HEK293T (cell line): ENCODE results near the gene NAALADL2.

ENCODE experiments used
- CTCF ChIA-PET: fragments of 350-600 bp; formaldehyde crosslinking; extraction: SDS; loops from one replicate; lab custom pipeline; 2021; ENCODE audit warnings: antibody characterized with exemption, inconsistent platforms; lab: Yijun Ruan, JAX
- POLR2A ChIA-PET: fragments of 350-600 bp; formaldehyde crosslinking; extraction: SDS; loops from one replicate; lab custom pipeline; 2020; ENCODE audit warnings: antibody characterized with exemption, inconsistent platforms; lab: Yijun Ruan, JAX
- DNase-seq: peaks from one replicate; pipeline ENCODE4 v3.0.0; 2012; ENCODE audit warnings: mixed read lengths; ENCODE audit errors: extremely low spot score
- ARNT ChIP-seq: fragments of 450-650 bp; IDR thresholded peaks from 2 replicates; pipeline ENCODE4 v1.6.1; 2017; ENCODE audit warnings: mild to moderate bottlenecking
- BHLHE40 ChIP-seq: fragments of 450-650 bp; IDR thresholded peaks from 2 replicates; pipeline ENCODE4 v1.6.1; 2016; ENCODE audit warnings: mild to moderate bottlenecking, moderate library complexity, borderline replicate concordance
- CTBP1 ChIP-seq: fragments of 450-650 bp; IDR thresholded peaks from 2 replicates; pipeline ENCODE4 v1.6.1; 2016; ENCODE audit warnings: borderline replicate concordance
- ELF4 ChIP-seq: fragments of 450-650 bp; IDR thresholded peaks from 2 replicates; pipeline ENCODE4 v1.6.1; 2017; ENCODE audit warnings: antibody characterized with exemption
- FOXA1 ChIP-seq: fragments of 450-650 bp; IDR thresholded peaks from 2 replicates; pipeline ENCODE4 v1.6.1; 2016; ENCODE audit warnings: mild to moderate bottlenecking
- FOXK2 ChIP-seq: fragments of 450-650 bp; IDR thresholded peaks from 2 replicates; pipeline ENCODE4 v1.6.1; 2016; ENCODE audit warnings: mild to moderate bottlenecking
- FOXM1 ChIP-seq: fragments of 450-650 bp; IDR thresholded peaks from 2 replicates; pipeline ENCODE4 v1.6.1; 2017; ENCODE audit warnings: mild to moderate bottlenecking, borderline replicate concordance
- HDGF ChIP-seq: fragments of 450-650 bp; IDR thresholded peaks from 2 replicates; pipeline ENCODE4 v1.6.1; 2017; ENCODE audit warnings: antibody characterized with exemption, borderline replicate concordance
- L3MBTL2 ChIP-seq: fragments of 450-650 bp; conservative IDR thresholded peaks from 2 replicates; pipeline ENCODE4 v1.6.1; 2016; ENCODE audit warnings: mild to moderate bottlenecking
- LEF1 ChIP-seq: fragments of 450-650 bp; IDR thresholded peaks from 2 replicates; pipeline ENCODE4 v1.6.1; 2017; ENCODE audit warnings: mild to moderate bottlenecking, borderline replicate concordance
- NFRKB ChIP-seq: fragments of 450-650 bp; IDR thresholded peaks from 2 replicates; pipeline ENCODE4 v1.6.1; 2016; ENCODE audit warnings: mild to moderate bottlenecking, moderate library complexity
- SP1 ChIP-seq: fragments of 450-650 bp; IDR thresholded peaks from 2 replicates; pipeline ENCODE4 v1.6.1; 2017
- SUZ12 ChIP-seq: fragments of 450-650 bp; IDR thresholded peaks from 2 replicates; pipeline ENCODE4 v1.6.1; 2016; ENCODE audit warnings: mild to moderate bottlenecking
- TARDBP ChIP-seq: fragments of 450-650 bp; IDR thresholded peaks from 2 replicates; pipeline ENCODE4 v1.6.1; 2016
- ZNF384 ChIP-seq: fragments of 450-650 bp; IDR thresholded peaks from 2 replicates; pipeline ENCODE4 v1.6.1; 2016
- TF ChIP-seq, protein P1 (sequence below): fragments of 450-650 bp; IDR thresholded peaks from 2 replicates; pipeline ENCODE4 v1.6.1; 2016

Gene NAALADL2

DNA sequence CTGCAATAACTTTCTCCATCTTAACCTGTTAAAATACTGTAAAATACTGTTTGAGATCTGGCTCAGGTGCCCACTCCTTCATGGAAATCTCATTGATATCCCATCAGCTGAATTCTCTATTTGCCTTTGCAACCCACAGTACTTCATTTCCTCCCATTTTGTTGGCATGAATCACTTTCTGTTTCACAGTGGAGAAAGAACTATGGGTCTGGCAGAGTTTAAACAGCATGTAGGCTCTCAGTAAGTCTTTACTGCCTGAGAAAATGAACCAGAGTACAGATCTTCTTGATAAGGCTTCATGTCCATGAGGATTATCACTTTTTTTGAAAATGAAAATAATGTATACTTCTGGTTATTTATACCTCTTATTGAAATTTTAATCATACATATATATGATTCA, 245.9 kb downstream of the NAALADL2 start:
- ChIA-PET CTCF (no interaction called here), POLR2A (no interaction called here)
- TF ChIP-seq ZNF384 = no peak
- no peak for TF ChIP-seq SUZ12
- TF ChIP-seq L3MBTL2 = no peak
- TF ChIP-seq BHLHE40 = no peak
- TF ChIP-seq TARDBP = no peak
- TF ChIP-seq FOXM1 = no peak
- TF ChIP-seq, protein P1, sequence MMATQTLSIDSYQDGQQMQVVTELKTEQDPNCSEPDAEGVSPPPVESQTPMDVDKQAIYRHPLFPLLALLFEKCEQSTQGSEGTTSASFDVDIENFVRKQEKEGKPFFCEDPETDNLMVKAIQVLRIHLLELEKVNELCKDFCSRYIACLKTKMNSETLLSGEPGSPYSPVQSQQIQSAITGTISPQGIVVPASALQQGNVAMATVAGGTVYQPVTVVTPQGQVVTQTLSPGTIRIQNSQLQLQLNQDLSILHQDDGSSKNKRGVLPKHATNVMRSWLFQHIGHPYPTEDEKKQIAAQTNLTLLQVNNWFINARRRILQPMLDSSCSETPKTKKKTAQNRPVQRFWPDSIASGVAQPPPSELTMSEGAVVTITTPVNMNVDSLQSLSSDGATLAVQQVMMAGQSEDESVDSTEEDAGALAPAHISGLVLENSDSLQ = no peak
- no peak for TF ChIP-seq LEF1
- TF ChIP-seq NFRKB = no peak
- TF ChIP-seq CTBP1 = no peak
- TF ChIP-seq HDGF = no peak
- no peak for TF ChIP-seq FOXA1
- no peak for TF ChIP-seq ELF4
- TF ChIP-seq ARNT = no peak
- no peak for TF ChIP-seq SP1
- TF ChIP-seq FOXK2 = no peak
- DNase-seq = no peak

DNA sequence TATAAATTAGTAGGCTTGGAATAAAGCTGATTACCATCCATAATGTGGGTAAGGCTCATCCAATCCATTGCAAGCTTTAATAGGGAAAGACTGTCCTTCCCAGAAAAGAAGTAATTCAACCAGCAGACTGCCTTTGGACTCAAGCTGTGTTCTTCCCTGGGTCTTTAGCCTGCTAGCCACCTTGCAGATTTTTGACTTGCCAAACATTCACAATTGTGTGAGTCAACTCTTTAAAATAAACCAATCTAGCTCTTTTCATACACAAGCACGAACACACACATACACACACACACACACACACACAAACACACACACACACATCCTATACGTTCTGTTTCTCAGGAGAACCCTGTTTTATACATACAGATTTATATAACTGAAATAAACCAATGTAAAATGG, 248.1 kb downstream of the NAALADL2 start:
- POLR2A ChIA-PET = no interaction called here
- CTCF ChIA-PET = no interaction called here
- DNase-seq = no peak
- no peak for TF ChIP-seq CTBP1
- TF ChIP-seq L3MBTL2 = no peak
- TF ChIP-seq LEF1 = no peak
- TF ChIP-seq NFRKB = no peak
- TF ChIP-seq FOXA1 = no peak
- no peak for TF ChIP-seq ELF4
- TF ChIP-seq BHLHE40 = no peak
- TF ChIP-seq FOXM1 = no peak
- TF ChIP-seq TARDBP = no peak
- TF ChIP-seq ZNF384 = no peak
- TF ChIP-seq HDGF = no peak
- TF ChIP-seq, protein P1 = no peak

DNA sequence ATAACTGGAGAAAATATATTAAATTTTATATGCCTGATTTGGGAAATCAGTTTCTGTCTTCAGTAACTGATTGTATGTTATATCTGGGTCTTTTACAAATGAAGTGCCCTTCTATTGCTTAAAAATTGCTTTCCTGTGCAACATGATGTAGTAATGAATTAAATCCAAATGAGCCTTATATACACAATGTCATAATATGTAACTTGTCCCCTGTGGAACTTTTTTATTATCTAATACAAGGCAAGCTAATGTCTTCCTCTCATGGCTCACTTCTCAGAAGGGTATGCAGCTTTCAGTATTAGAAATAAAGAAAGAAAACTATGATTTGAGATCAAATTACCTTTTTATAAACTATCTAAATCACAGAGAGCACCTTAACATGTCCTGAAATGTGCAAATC, 248.9 kb downstream of the NAALADL2 start:
- ChIA-PET CTCF (no interaction called here), POLR2A (no interaction called here)
- no peak for DNase-seq
- no peak for TF ChIP-seq TARDBP
- TF ChIP-seq FOXA1 = no peak
- no peak for TF ChIP-seq L3MBTL2
- no peak for TF ChIP-seq FOXK2
- TF ChIP-seq BHLHE40 = no peak
- no peak for TF ChIP-seq SP1
- no peak for TF ChIP-seq LEF1
- TF ChIP-seq, protein P1 = no peak
- no peak for TF ChIP-seq CTBP1
- no peak for TF ChIP-seq FOXM1
- no peak for TF ChIP-seq ZNF384
- no peak for TF ChIP-seq HDGF
- TF ChIP-seq SUZ12 = no peak
- TF ChIP-seq ELF4 = no peak
- TF ChIP-seq ARNT = no peak
- TF ChIP-seq NFRKB = no peak

DNA sequence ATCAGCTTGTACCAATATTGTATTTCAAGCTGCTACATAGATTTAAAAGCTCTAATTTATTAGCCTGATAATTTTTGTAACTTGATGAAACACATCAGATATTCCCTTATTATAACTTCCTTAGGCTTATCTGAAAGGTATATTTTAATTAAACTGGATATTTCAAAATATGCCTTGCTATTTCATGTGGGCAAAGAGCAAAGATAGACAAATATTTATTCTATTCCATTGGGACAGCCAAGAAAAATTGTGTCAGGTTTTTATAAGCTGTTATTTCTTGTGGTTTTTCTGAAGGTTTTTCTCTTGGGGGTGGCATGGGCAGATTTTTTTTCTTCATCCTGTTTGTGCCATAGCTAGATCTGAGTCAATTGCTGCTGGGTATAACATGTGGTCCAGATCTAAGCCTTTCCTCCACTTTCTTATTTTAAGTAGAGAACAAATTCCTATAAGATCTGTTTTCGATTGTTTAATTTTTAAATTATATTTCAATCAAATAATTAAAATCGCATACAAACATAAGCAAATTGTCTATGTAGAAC, 249.5 kb downstream of the NAALADL2 start:
- ChIA-PET CTCF (no interaction called here), POLR2A (no interaction called here)
- no peak for DNase-seq
- no peak for TF ChIP-seq LEF1
- no peak for TF ChIP-seq BHLHE40
- TF ChIP-seq NFRKB = no peak
- no peak for TF ChIP-seq TARDBP
- TF ChIP-seq FOXK2 = no peak
- TF ChIP-seq FOXM1 = no peak
- no peak for TF ChIP-seq HDGF
- TF ChIP-seq ARNT = no peak

DNA sequence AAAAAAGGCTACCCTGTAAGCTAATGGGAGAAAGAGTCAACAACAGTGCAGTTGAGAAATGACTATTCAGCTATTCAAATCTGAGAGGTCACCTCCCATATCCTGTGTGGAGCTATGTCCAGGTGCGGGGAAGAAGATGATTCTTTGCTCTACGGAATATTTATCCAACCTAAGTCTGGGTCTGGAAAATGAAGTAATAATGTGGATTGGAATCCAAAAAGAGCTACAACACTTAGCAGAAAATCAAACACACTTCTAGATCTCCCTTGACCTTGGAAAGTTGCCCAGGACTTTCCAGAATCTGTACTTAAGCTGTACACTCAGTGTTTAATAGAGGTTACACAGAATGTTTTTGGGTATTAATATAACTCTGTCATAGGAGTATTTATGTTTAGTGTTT, 251.9 kb downstream of the NAALADL2 start:
- no peak for TF ChIP-seq ELF4
- no peak for TF ChIP-seq ZNF384
- no peak for TF ChIP-seq NFRKB
- no peak for TF ChIP-seq TARDBP
- TF ChIP-seq HDGF = no peak
- no peak for TF ChIP-seq CTBP1
- TF ChIP-seq SP1 = no peak
- TF ChIP-seq L3MBTL2 = no peak
- no peak for TF ChIP-seq SUZ12
- no peak for TF ChIP-seq FOXM1
- TF ChIP-seq FOXA1 = no peak
- TF ChIP-seq, protein P1 = no peak
- TF ChIP-seq ARNT = no peak
- TF ChIP-seq BHLHE40 = no peak
- TF ChIP-seq LEF1 = no peak
- no peak for TF ChIP-seq FOXK2
- ChIA-PET CTCF (no interaction called here), POLR2A (no interaction called here)
- DNase-seq = no peak
